Upper lobe of left lung (tissue), 4 donors: ENCODE results near the gene CADPS.

Experiments used
- CTCF ChIP-seq, 6 experiments: fragments of 450-650 bp in 4 of 6; fragments of 200-600 bp in 2 of 6; sonication (generic) in 2 of 6; IDR thresholded peaks; one replicate each; pipeline ENCODE4 v1.5.1; 2016 to 2019; ENCODE audit warnings: antibody characterized with exemption in 6 of 6
- EP300 ChIP-seq, 4 donors: sonication (generic); formaldehyde crosslinking; IDR thresholded peaks; one replicate each; pipeline ENCODE4 v1.5.1; 2017; ENCODE audit warnings: antibody characterized with exemption in 4 of 4, control low read depth in 2 of 4
- POLR2A ChIP-seq, 4 donors: fragments of 450-650 bp; IDR thresholded peaks; one replicate each; pipeline ENCODE4 v1.5.1; 2016 to 2017; ENCODE audit warnings: antibody characterized with exemption in 4 of 4, mild to moderate bottlenecking in 2 of 4

GRCh38 chr3:62584636-62585035 is 290.6 kb downstream of the CADPS start:
- TF ChIP-seq CTCF (IDR thresholded peaks at IDR 0.05) = no peak
- TF ChIP-seq EP300 (IDR thresholded peaks at IDR 0.05) = no peak
- no peak for TF ChIP-seq POLR2A (IDR thresholded peaks at IDR 0.05)
